ENCODE measurements around the gene ZNRF2.
"Not testable (repeated sequence)": the region's sequence is repeated elsewhere in the genome, so short reads cannot be mapped to it uniquely, and the experiment has no call there.

DNA sequence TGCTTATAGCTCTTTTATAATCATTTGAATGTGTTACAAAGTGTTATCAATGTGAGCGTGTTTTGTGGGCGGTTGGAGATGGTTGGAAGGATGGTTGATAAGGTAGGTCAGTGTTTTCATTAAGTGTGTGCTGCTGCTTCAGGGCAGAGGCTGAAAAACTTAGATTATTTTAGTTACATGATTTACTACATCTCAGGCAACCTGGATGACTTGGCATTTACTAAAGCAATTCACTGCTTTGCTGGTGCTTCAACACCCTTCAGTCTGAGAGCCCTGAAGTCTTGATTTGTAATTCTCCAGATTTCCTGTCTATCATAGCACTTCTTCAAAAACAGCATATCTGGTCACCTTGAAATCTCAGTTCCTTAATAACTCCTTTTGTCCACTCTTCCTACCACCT lies 11.9 kb downstream of the ZNRF2 start:
- not testable (repeated sequence) for TF ChIP-seq SUZ12 (IDR thresholded peaks at IDR 0.05); ELF4 (IDR thresholded peaks at IDR 0.05); NFRKB (IDR thresholded peaks at IDR 0.05); L3MBTL2 (conservative IDR thresholded peaks at IDR 0.05); TARDBP (IDR thresholded peaks at IDR 0.05); HDGF (IDR thresholded peaks at IDR 0.05; ENCODE audit: borderline replicate concordance); FOXK2 (IDR thresholded peaks at IDR 0.05); FOXA1 (IDR thresholded peaks at IDR 0.05); ARNT (IDR thresholded peaks at IDR 0.05)
- TF ChIP-seq, protein P1, sequence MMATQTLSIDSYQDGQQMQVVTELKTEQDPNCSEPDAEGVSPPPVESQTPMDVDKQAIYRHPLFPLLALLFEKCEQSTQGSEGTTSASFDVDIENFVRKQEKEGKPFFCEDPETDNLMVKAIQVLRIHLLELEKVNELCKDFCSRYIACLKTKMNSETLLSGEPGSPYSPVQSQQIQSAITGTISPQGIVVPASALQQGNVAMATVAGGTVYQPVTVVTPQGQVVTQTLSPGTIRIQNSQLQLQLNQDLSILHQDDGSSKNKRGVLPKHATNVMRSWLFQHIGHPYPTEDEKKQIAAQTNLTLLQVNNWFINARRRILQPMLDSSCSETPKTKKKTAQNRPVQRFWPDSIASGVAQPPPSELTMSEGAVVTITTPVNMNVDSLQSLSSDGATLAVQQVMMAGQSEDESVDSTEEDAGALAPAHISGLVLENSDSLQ (IDR thresholded peaks at IDR 0.05) = not testable (repeated sequence)
